GM12875 (cell line): ENCODE data around the gene APOM.

Source experiments
- H3K4me3 ChIP-seq: one replicate; pipeline ENCODE4 v1.5.1; 2011; ENCODE audit warnings: low read depth, low read length, control low read depth
- CTCF ChIP-seq: IDR thresholded peaks from 2 replicates; pipeline ENCODE4 v1.5.1; 2011; ENCODE audit warnings: low read depth, mild to moderate bottlenecking, control low read depth, inconsistent platforms, low read length, moderate library complexity, borderline replicate concordance; ENCODE audit not compliant: insufficient read depth

Gene APOM

DNA sequence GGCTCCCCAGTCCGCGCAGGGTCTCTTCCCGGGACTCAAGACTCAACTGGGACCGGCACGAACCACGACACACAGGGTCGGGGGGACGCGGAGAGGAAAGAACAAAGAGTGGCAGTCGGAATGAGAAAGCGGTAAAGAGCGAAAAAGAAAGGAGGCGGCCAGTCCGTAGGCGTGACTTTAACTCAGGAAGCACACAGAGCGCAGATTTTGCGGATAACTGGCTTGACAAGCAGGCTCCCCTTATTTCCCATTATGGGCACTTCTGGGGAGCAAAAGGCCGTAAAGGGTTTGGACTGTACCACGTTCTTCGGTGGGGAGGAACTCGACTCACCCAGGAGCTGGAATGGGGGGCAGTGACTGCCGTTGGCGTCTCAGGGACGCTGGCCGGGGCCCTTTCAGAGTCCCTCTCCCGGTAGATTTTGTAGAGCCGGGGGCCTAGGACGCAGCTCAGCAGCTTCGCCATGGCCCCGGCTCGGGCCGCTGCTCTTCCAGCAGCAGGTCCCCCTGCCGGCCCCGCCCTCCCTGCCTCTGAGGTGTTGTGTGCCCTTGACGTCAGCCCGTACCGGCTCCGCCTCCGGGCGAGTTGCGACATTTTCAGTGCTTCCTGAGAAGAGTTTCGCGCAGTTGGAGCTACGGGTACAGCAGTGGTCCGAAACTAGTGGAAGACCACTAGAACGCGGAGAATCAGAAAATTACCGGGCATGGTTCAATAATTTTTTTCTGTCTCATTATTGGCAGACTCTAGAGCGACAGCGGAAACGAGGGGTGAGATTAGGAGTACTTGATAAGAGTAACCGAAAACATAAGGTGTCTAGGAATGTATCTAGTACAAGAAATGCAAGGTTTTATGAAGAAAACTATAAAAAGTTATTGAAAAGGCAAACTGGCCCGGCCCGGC is 47.4 kb downstream of the APOM start, which contains the start of gene ABHD16A:
Gene ABHD16A (minus strand): TSS at position 506 of the 898 bp plus-strand sequence. CDS start 43 bp downstream, at position 463.
- peak within 1 kb of the TSS; percentile 62 for H3K4me3 ChIP-seq
- no peak for TF ChIP-seq CTCF

- TF ChIP-seq CTCF = no peak
- no peak overlapping the region for H3K4me3 ChIP-seq
These were observed 50.2 kb downstream of the APOM start for GRCh38 chr6:31705931-31706330.

GRCh38 chr6:31706599-31706998 is 50.9 kb downstream of the APOM start, which contains the start of gene LY6G6F:
Gene LY6G6F (plus strand): TSS chr6:31706866. CDS start chr6:31706907, 41 bp downstream.
- no peak for TF ChIP-seq CTCF
- H3K4me3 ChIP-seq = no peak within 1 kb of the TSS

DNA sequence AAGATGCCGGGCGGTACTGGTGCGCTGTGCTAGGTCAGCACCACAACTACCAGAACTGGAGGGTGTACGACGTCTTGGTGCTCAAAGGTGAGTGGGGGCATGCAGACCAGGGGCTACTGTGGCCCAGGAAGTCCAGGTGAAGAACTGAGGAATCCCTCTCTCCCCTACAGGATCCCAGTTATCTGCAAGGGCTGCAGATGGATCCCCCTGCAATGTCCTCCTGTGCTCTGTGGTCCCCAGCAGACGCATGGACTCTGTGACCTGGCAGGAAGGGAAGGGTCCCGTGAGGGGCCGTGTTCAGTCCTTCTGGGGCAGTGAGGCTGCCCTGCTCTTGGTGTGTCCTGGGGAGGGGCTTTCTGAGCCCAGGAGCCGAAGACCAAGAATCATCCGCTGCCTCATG is 52.0 kb downstream of the APOM start:
- TF ChIP-seq CTCF = no peak
- no peak overlapping the region for H3K4me3 ChIP-seq
